ENCODE results near the gene RSPO3. TPM values are rescaled to one million over a fixed set of nuclear protein-coding genes. Genes with fewer than 3 reads are reported as not detected.

RSPO3 gene
- total RNA-seq, 1 experiment from 2014 or later = not detected

DNA sequence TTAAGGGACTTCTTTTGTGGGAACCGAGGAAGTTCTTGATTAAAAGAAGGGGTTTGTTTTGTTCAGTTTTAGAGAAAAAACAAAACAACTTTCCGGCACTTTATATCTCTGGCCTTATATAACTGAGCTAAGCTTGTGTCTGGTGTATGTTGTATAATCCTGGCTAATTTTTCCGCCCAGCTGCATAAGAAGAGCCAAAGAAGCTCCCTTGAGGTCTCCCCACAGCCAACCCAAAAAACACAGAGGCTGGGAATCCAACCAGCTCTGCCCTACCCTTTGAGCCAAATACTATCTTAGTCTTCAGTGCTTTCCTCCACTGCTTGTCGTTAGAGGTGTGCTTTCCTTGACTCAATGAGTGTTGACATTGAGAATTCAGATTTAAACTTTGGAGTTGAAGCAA is 102.7 kb downstream of the RSPO3 start:
- Histone ChIP-seq H3K27me3 (ENCODE audit: insufficient read depth, low read length) (0 out of 2 replicates have a peak, but pooled peaks cover 9% of the 10 kb centered on the region), H3K9ac (ENCODE audit: low read length) (no peak overlapping the region), H3K36me3 (ENCODE audit: control insufficient read depth in 1 of 2, insufficient read depth in 2 of 2, low read length in 2 of 2) (no peaks in the 10 kb centered on the region), H3K9me3 (ENCODE audit: control insufficient read depth in 1 of 2, insufficient read depth in 1 of 2, low read depth in 1 of 2, low read length in 2 of 2) (no peaks in the 10 kb centered on the region), H3K4me2 (ENCODE audit: low read length) (no peak overlapping the region), H2AFZ (ENCODE audit: low read depth, low read length, poor library complexity, severe bottlenecking) (no peak overlapping the region), H3K4me1 (ENCODE audit: control insufficient read depth in 1 of 2, insufficient read depth in 2 of 2, low read length in 2 of 2) (no peaks in the 10 kb centered on the region), H3K79me2 (ENCODE audit: insufficient read depth, low read length) (no peaks in the 10 kb centered on the region), H4K20me1 (ENCODE audit: insufficient read depth) (no peaks in the 10 kb centered on the region), H3K9me2 (ENCODE audit: insufficient read depth) (no peaks in the 10 kb centered on the region), H3K4me3 (replicated peaks in 1 of 2; ENCODE audit: low read depth in 1 of 2, low read length in 2 of 2) (no peak overlapping the region), H3K27ac (ENCODE audit: low read depth, low read length) (no peak overlapping the region)
- ATAC-seq (no peak), DNase-seq (ENCODE audit: low read depth, low spot score) (no peak)
- ChIA-PET RAD21 (ENCODE audit: low non-redundant PET in 1 of 2, low total read pairs in 2 of 2, uncharacterized antibody in 2 of 2, unreplicated experiment in 2 of 2) (no interaction called here), POLR2A (no interaction called here), CTCF (no interaction called here)
- TF ChIP-seq SRF (IDR thresholded peaks at IDR 0.05; ENCODE audit: low read depth) (no peak), YY1 (IDR thresholded peaks at IDR 0.05; ENCODE audit: extremely low read depth, insufficient replicate concordance, low read depth, low read length) (no peak), FOSL1 (IDR thresholded peaks at IDR 0.05; ENCODE audit: low read depth) (no peak), SIN3A (IDR thresholded peaks at IDR 0.05; ENCODE audit: low read depth) (no peak), TCF7L2 (IDR thresholded peaks at IDR 0.05; ENCODE audit: borderline replicate concordance, extremely low read depth, insufficient read depth, insufficient read length) (no peak), EZH2 (IDR thresholded peaks at IDR 0.05) (no peak), CEBPB (IDR thresholded peaks at IDR 0.05; ENCODE audit: low read depth) (no peak), CBX3 (IDR thresholded peaks at IDR 0.05; ENCODE audit: low read depth) (no peak), ZNF274 (IDR thresholded peaks at IDR 0.05; ENCODE audit: low read depth, low read length) (no peak), EGR1 (IDR thresholded peaks at IDR 0.05; ENCODE audit: low read depth) (no peak), POLR2AphosphoS5 (IDR thresholded peaks at IDR 0.05; ENCODE audit: low read depth, low read length) (no peak), JUND (IDR thresholded peaks at IDR 0.05) (no peak), ELF1 (IDR thresholded peaks at IDR 0.05; ENCODE audit: borderline replicate concordance, low read depth) (no peak)
- TF ChIP-seq, protein P1, sequence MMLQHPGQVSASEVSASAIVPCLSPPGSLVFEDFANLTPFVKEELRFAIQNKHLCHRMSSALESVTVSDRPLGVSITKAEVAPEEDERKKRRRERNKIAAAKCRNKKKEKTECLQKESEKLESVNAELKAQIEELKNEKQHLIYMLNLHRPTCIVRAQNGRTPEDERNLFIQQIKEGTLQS (IDR thresholded peaks at IDR 0.05) = no peak
- TF ChIP-seq, protein P2, sequence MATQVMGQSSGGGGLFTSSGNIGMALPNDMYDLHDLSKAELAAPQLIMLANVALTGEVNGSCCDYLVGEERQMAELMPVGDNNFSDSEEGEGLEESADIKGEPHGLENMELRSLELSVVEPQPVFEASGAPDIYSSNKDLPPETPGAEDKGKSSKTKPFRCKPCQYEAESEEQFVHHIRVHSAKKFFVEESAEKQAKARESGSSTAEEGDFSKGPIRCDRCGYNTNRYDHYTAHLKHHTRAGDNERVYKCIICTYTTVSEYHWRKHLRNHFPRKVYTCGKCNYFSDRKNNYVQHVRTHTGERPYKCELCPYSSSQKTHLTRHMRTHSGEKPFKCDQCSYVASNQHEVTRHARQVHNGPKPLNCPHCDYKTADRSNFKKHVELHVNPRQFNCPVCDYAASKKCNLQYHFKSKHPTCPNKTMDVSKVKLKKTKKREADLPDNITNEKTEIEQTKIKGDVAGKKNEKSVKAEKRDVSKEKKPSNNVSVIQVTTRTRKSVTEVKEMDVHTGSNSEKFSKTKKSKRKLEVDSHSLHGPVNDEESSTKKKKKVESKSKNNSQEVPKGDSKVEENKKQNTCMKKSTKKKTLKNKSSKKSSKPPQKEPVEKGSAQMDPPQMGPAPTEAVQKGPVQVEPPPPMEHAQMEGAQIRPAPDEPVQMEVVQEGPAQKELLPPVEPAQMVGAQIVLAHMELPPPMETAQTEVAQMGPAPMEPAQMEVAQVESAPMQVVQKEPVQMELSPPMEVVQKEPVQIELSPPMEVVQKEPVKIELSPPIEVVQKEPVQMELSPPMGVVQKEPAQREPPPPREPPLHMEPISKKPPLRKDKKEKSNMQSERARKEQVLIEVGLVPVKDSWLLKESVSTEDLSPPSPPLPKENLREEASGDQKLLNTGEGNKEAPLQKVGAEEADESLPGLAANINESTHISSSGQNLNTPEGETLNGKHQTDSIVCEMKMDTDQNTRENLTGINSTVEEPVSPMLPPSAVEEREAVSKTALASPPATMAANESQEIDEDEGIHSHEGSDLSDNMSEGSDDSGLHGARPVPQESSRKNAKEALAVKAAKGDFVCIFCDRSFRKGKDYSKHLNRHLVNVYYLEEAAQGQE (IDR thresholded peaks at IDR 0.05; ENCODE audit: low read depth) = no peak
- TF ChIP-seq, protein P3, sequence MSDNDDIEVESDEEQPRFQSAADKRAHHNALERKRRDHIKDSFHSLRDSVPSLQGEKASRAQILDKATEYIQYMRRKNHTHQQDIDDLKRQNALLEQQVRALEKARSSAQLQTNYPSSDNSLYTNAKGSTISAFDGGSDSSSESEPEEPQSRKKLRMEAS (IDR thresholded peaks at IDR 0.05) = no peak
- no TSS peak for BruUV-seq (replicated peaks)
- intact Hi-C loops (cut with micrococcal nuclease) = no loop called here
